ENCODE results near the gene ANKLE1.

DNA sequence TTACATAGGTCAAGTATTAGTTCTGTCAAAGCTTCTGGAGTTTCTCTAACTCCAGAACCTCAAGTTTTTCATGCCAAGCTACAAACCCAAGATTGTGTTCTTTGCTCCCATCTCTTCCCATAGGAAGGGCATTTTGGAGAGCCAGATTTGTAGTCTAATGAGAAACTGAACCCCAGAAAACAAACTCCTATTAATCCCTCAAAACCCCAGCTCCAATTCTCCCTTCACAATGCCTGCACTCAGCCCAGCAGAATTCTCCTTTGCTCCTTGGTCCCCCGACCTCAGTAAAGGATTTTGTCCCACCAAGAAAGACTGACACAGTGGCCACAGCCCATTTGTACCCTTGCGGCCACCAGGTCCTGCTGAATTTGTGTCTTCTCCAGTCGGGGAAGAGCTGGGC is 25.6 kb upstream of the ANKLE1 start:
- TF ChIP-seq, protein P1, sequence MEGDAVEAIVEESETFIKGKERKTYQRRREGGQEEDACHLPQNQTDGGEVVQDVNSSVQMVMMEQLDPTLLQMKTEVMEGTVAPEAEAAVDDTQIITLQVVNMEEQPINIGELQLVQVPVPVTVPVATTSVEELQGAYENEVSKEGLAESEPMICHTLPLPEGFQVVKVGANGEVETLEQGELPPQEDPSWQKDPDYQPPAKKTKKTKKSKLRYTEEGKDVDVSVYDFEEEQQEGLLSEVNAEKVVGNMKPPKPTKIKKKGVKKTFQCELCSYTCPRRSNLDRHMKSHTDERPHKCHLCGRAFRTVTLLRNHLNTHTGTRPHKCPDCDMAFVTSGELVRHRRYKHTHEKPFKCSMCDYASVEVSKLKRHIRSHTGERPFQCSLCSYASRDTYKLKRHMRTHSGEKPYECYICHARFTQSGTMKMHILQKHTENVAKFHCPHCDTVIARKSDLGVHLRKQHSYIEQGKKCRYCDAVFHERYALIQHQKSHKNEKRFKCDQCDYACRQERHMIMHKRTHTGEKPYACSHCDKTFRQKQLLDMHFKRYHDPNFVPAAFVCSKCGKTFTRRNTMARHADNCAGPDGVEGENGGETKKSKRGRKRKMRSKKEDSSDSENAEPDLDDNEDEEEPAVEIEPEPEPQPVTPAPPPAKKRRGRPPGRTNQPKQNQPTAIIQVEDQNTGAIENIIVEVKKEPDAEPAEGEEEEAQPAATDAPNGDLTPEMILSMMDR (IDR thresholded peaks at IDR 0.05) = no peak
- TF ChIP-seq POLR2A (IDR thresholded peaks at IDR 0.05) = no peak
